Lower leg skin (tissue), 3 donors: Measurements from ENCODE around the gene ARAP3.

ENCODE experiments used
- CTCF ChIP-seq, 3 donors: fragments of 450-650 bp; IDR thresholded peaks; one replicate each; pipeline ENCODE4 v1.5.1; 2016; ENCODE audit warnings: antibody characterized with exemption in 3 of 3, mild to moderate bottlenecking in 3 of 3, moderate library complexity in 2 of 3
- POLR2A ChIP-seq, 2 donors: fragments of 450-650 bp; IDR thresholded peaks; one replicate each; pipeline ENCODE4 v1.6.1; 2016 to 2017; ENCODE audit warnings: antibody characterized with exemption in 2 of 2, mild to moderate bottlenecking in 1 of 2, moderate library complexity in 1 of 2

DNA sequence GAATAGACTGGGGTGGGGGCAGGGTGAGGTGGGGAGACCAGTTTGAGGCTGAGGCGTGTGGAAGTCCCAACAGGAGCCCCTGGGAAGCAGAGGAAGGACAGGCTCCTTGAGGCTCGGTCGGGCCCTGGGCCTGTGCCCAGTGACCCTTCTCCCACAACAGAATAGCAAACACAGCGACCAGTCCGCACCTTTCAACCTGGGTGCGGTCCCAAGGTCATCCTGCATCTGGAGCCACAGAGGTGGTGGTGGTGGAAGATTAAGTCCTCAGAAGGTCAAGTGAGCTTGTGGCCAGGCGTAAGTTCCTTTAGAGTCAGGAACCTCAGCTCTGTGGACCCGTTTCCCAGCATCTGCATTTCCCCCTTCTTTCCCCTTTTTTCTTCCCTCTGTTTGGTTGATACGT lies 26.0 kb upstream of the ARAP3 start:
- TF ChIP-seq POLR2A (IDR thresholded peaks at IDR 0.05), result no peak
- no peak for TF ChIP-seq CTCF (IDR thresholded peaks at IDR 0.05)
